ENCODE measurements around the gene KRTAP2-2. TPM values are rescaled to one million over a fixed set of nuclear protein-coding genes. Genes with fewer than 3 reads are reported as not detected.

Gene KRTAP2-2
- total RNA-seq, 2 donors from 2014 or later = not detected

- no peak overlapping the region for H3K27ac ChIP-seq (ENCODE audit: low read depth, low read length)
- Mint-ChIP-seq H3K4me3 (no peak overlapping the region), H3K27ac (no peak overlapping the region), H3K27me3 (ENCODE audit: insufficient read depth) (no peaks in the 10 kb centered on the region), H3K4me1 (peaks cover 8% of the 10 kb centered on the region), H3K9me3 (no peaks in the 10 kb centered on the region), H3K36me3 (ENCODE audit: low read depth) (no peaks in the 10 kb centered on the region)
- H3K4me1 ChIP-seq (ENCODE audit: control insufficient read depth, insufficient read depth, low read length) = no peaks in the 10 kb centered on the region
- no peak overlapping the region for H3K4me3 ChIP-seq (ENCODE audit: low read length)
- H3K27me3 ChIP-seq (ENCODE audit: control insufficient read depth, insufficient read depth, low read length, poor library complexity, severe bottlenecking) = no peaks in the 10 kb centered on the region
- no peak for DNase-seq
- no peak for TF ChIP-seq CTCF (conservative IDR thresholded peaks at IDR 0.05)
- WGBS, 2 experiments (ENCODE audit: insufficient coverage in 1 of 2, insufficient read length in 1 of 2) = 90 to 95% methylated on average over 12 to 13 of the region's 13 CpGs
- no peaks in the 10 kb centered on the region for H3K36me3 ChIP-seq (ENCODE audit: control insufficient read depth, insufficient read depth, low read length)
- no peaks in the 10 kb centered on the region for H3K9me3 ChIP-seq (ENCODE audit: control insufficient read depth, low read length)
- no peak overlapping the region for H3K9ac ChIP-seq (ENCODE audit: extremely low read depth, low read length, poor library complexity, severe bottlenecking)
Measured at GRCh38 chr17:41016578-41017215, 38.3 kb downstream of the KRTAP2-2 start.

- no peak for TF ChIP-seq CTCF (conservative IDR thresholded peaks at IDR 0.05)
- no peaks in the 10 kb centered on the region for H3K36me3 ChIP-seq (ENCODE audit: control insufficient read depth, insufficient read depth, low read length)
- no peaks in the 10 kb centered on the region for H3K9me3 Mint-ChIP-seq
- H3K4me1 ChIP-seq (ENCODE audit: control insufficient read depth, insufficient read depth, low read length) = no peaks in the 10 kb centered on the region
- H3K36me3 Mint-ChIP-seq (ENCODE audit: low read depth) = no peaks in the 10 kb centered on the region
- H3K27me3 Mint-ChIP-seq (ENCODE audit: insufficient read depth) = no peaks in the 10 kb centered on the region
- H3K4me3 Mint-ChIP-seq = no peak overlapping the region
- no peak overlapping the region for H3K4me3 ChIP-seq (ENCODE audit: low read length)
- H3K27me3 ChIP-seq (ENCODE audit: control insufficient read depth, insufficient read depth, low read length, poor library complexity, severe bottlenecking) = no peaks in the 10 kb centered on the region
- peaks cover 8% of the 10 kb centered on the region for H3K4me1 Mint-ChIP-seq
- DNase-seq = no peak
- no peaks in the 10 kb centered on the region for H3K9me3 ChIP-seq (ENCODE audit: control insufficient read depth, low read length)
- H3K27ac ChIP-seq (ENCODE audit: low read depth, low read length) = no peak overlapping the region
- WGBS, 2 experiments (ENCODE audit: insufficient coverage in 1 of 2, insufficient read length in 1 of 2) = 82 to 87% methylated on average over 6 to 7 of the region's 7 CpGs
- no peak overlapping the region for H3K27ac Mint-ChIP-seq
- H3K9ac ChIP-seq (ENCODE audit: extremely low read depth, low read length, poor library complexity, severe bottlenecking) = no peak overlapping the region
Measured at GRCh38 chr17:41015454-41015853, 39.6 kb downstream of the KRTAP2-2 start.

GRCh38 chr17:41013606-41014005 lies 41.4 kb downstream of the KRTAP2-2 start:
- no peak for TF ChIP-seq CTCF (conservative IDR thresholded peaks at IDR 0.05)
- Histone ChIP-seq H3K4me1 (ENCODE audit: control insufficient read depth, insufficient read depth, low read length) (peaks cover 6% of the 10 kb centered on the region), H3K27ac (ENCODE audit: low read depth, low read length) (no peak overlapping the region), H3K9me3 (ENCODE audit: control insufficient read depth, low read length) (no peaks in the 10 kb centered on the region), H3K4me3 (ENCODE audit: low read length) (no peak overlapping the region), H3K9ac (ENCODE audit: extremely low read depth, low read length, poor library complexity, severe bottlenecking) (no peak overlapping the region), H3K36me3 (ENCODE audit: control insufficient read depth, insufficient read depth, low read length) (no peaks in the 10 kb centered on the region), H3K27me3 (ENCODE audit: control insufficient read depth, insufficient read depth, low read length, poor library complexity, severe bottlenecking) (no peaks in the 10 kb centered on the region)
- no peak overlapping the region for H3K27ac Mint-ChIP-seq
- no peaks in the 10 kb centered on the region for H3K36me3 Mint-ChIP-seq (ENCODE audit: low read depth)
- H3K27me3 Mint-ChIP-seq (ENCODE audit: insufficient read depth) = no peaks in the 10 kb centered on the region
- no peak for DNase-seq
- no peak overlapping the region for H3K4me3 Mint-ChIP-seq
- no peaks in the 10 kb centered on the region for H3K9me3 Mint-ChIP-seq
- H3K4me1 Mint-ChIP-seq = peaks cover 23% of the 10 kb centered on the region
- 80 to 90% methylated on average over 1 of the region's 1 CpG for WGBS, 2 experiments (ENCODE audit: insufficient coverage in 1 of 2, insufficient read length in 1 of 2)
